Testis (tissue), 2 donors: Measurements from ENCODE around the gene MAP1LC3A.

Experiments
- POLR2A ChIP-seq: fragments of 450-650 bp; IDR thresholded peaks from one replicate; pipeline ENCODE4 v1.6.1; 2017; ENCODE audit warnings: antibody characterized with exemption, mild to moderate bottlenecking, moderate library complexity
- TF ChIP-seq, protein P1 (sequence below), 3 experiments: fragments of 450-650 bp in 2 of 3; fragments of 200-600 bp in 1 of 3; sonication (generic) in 1 of 3; IDR thresholded peaks; one replicate each; pipeline ENCODE4 v1.5.1; 2016 to 2019; ENCODE audit warnings: antibody characterized with exemption in 3 of 3, mild to moderate bottlenecking in 2 of 3, moderate library complexity in 1 of 3

DNA sequence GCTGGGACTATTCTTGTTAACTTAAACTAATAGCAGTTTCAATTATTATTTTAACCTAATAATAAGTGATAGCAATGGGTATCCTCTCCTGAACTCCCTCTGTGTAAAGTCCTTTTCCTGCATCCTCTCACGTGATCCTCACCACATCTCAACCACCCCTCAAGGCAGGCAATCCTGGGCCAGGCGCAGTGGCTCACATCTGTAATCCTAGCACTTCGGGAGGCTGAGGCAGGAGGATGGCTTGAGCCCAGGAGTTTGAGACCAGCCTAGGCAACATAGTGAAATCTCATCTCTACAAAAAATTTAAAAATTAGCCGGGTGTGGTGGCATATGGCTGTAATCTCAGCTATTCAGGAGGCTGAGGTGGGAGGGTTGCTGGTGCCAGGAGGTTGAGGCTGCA is 23.7 kb downstream of the MAP1LC3A start:
- TF ChIP-seq, protein P1, sequence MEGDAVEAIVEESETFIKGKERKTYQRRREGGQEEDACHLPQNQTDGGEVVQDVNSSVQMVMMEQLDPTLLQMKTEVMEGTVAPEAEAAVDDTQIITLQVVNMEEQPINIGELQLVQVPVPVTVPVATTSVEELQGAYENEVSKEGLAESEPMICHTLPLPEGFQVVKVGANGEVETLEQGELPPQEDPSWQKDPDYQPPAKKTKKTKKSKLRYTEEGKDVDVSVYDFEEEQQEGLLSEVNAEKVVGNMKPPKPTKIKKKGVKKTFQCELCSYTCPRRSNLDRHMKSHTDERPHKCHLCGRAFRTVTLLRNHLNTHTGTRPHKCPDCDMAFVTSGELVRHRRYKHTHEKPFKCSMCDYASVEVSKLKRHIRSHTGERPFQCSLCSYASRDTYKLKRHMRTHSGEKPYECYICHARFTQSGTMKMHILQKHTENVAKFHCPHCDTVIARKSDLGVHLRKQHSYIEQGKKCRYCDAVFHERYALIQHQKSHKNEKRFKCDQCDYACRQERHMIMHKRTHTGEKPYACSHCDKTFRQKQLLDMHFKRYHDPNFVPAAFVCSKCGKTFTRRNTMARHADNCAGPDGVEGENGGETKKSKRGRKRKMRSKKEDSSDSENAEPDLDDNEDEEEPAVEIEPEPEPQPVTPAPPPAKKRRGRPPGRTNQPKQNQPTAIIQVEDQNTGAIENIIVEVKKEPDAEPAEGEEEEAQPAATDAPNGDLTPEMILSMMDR (IDR thresholded peaks at IDR 0.05): no peak
- TF ChIP-seq POLR2A: no peak
